HG02938 (cell line): ENCODE data around the gene MAP3K2.

Experiments
- ATAC-seq: cut with Tn5 transposase; IDR thresholded peaks from one replicate; pipeline ENCODE4 v1.9.1; 2021; ENCODE audit warnings: mild to moderate bottlenecking, moderate library complexity; ENCODE audit not compliant: unreplicated experiment

Gene MAP3K2

GRCh38 chr2:127254386-127254981, 133.3 kb downstream of the MAP3K2 start:
- no peak for ATAC-seq
